Thoracic aorta (tissue), 2 donors: ENCODE measurements around the gene CTF1. TPM values are rescaled to one million over a fixed set of nuclear protein-coding genes. Genes with fewer than 3 reads are reported as not detected.

ENCODE experiments used
- ATAC-seq: fragments of 150-250 bp; one replicate; pipeline ENCODE4 v1.8.0; 2017; ENCODE audit warnings: low read depth; ENCODE audit not compliant: insufficient number of reproducible peaks, low FRiP score
- DNase-seq: peaks from one replicate; pipeline ENCODE4 v3.0.0-alpha.2; 2020; ENCODE audit warnings: low spot score
- H3K27ac ChIP-seq, 2 donors: fragments of 200-600 bp; sonication (generic); 1 replicate in 1 of 2; 2 replicates in 1 of 2; pipeline ENCODE4 v1.5.1; 2016; ENCODE audit warnings: mild to moderate bottlenecking in 2 of 2, moderate library complexity in 2 of 2
- H3K27me3 ChIP-seq: fragments of 200-600 bp; sonication (generic); replicated peaks from 2 replicates; pipeline ENCODE4 v1.6.0; 2016; ENCODE audit warnings: mild to moderate bottlenecking; ENCODE audit not compliant: insufficient read depth
- H3K36me3 ChIP-seq: fragments of 200-600 bp; sonication (generic); one replicate; pipeline ENCODE4 v1.5.1; 2016
- H3K4me1 ChIP-seq, 2 donors: fragments of 200-600 bp; sonication (generic); 1 replicate in 1 of 2; 2 replicates in 1 of 2; pipeline versions ENCODE4 v1.5.1 to v1.6.0; 2016; ENCODE audit warnings: low read depth in 2 of 2, mild to moderate bottlenecking in 1 of 2; ENCODE audit not compliant: control insufficient read depth in 1 of 2
- H3K4me3 ChIP-seq: fragments of 200-600 bp; sonication (generic); 2 replicates; pipeline ENCODE4 v1.5.1; 2016; ENCODE audit warnings: mild to moderate bottlenecking
- H3K9me3 ChIP-seq: fragments of 200-600 bp; sonication (generic); 2 replicates; pipeline ENCODE4 v1.5.1; 2016
- CTCF ChIP-seq: fragments of 200-600 bp; sonication (generic); IDR thresholded peaks from one replicate; pipeline ENCODE4 v1.5.1; 2019; ENCODE audit warnings: antibody characterized with exemption
- total RNA-seq, 2 donors: library from RNA; depleted of rRNA; stranded (reverse); fragments of >200 nt; gene quantifications; one replicate each; pipeline versions ENCODE4 v1.1.0 to v1.2.3, GENCODE V29; 2016

The CTF1 gene
- total RNA-seq, 2 donors from 2014 or later = 3.8 TPM

- H3K36me3 ChIP-seq = peaks cover 7% of the 10 kb centered on the region
- H3K4me3 ChIP-seq = peak within 1 kb of the TSS; percentile 100
- ATAC-seq = no peak
- peaks cover 25 to 46% of the 10 kb centered on the region in 2 donors for H3K4me1 ChIP-seq
- no peak for DNase-seq
- peak within 1 kb of the TSS; percentile 89 to 97 for H3K27ac ChIP-seq
- H3K9me3 ChIP-seq = no peaks in the 10 kb centered on the region
- H3K27me3 ChIP-seq = no peaks in the 10 kb centered on the region
- TF ChIP-seq CTCF = no peak
These were observed 52.5 kb downstream of the CTF1 start, which contains the start of gene ORAI3 for GRCh38 chr16:30948667-30949649. ORAI3 (plus strand) TSS chr16:30949068; CDS start chr16:30949290, 222 bp downstream.

GRCh38 chr16:30949650-30950515 lies 53.5 kb downstream of the CTF1 start:
- no peak for ATAC-seq
- DNase-seq = no peak
- Histone ChIP-seq H3K9me3 (no peaks in the 10 kb centered on the region), H3K36me3 (no peaks in the 10 kb centered on the region), H3K4me1 (peaks cover 25 to 46% of the 10 kb centered on the region in 2 donors), H3K27ac (peak overlapping the region; percentile 89 to 97), H3K4me3 (peak overlapping the region; percentile 100), H3K27me3 (no peaks in the 10 kb centered on the region)
- no peak for TF ChIP-seq CTCF

GRCh38 chr16:30950516-30951065 lies 54.2 kb downstream of the CTF1 start:
- peak overlapping the region; percentile 89 to 97 for H3K27ac ChIP-seq
- no peak for TF ChIP-seq CTCF
- H3K36me3 ChIP-seq = no peaks in the 10 kb centered on the region
- no peaks in the 10 kb centered on the region for H3K27me3 ChIP-seq
- H3K9me3 ChIP-seq = no peaks in the 10 kb centered on the region
- H3K4me3 ChIP-seq = peak overlapping the region; percentile 100
- no peak for DNase-seq
- H3K4me1 ChIP-seq = peaks cover 25 to 46% of the 10 kb centered on the region in 2 donors
- no peak for ATAC-seq

GRCh38 chr16:30951193-30951592 lies 54.8 kb downstream of the CTF1 start:
- Histone ChIP-seq H3K9me3 (no peaks in the 10 kb centered on the region), H3K27me3 (no peaks in the 10 kb centered on the region), H3K4me1 (peaks cover 25 to 46% of the 10 kb centered on the region in 2 donors), H3K4me3 (no peak overlapping the region), H3K27ac (peak overlapping the region; percentile 89 to 97), H3K36me3 (no peaks in the 10 kb centered on the region)
- DNase-seq (no peak), ATAC-seq (no peak)
- no peak for TF ChIP-seq CTCF
